Gastrocnemius medialis (tissue), 4 donors: ENCODE measurements around the gene PITX1.

ENCODE experiments used
- POLR2A ChIP-seq, 2 donors: fragments of 450-650 bp; IDR thresholded peaks; one replicate each; pipeline ENCODE4 v1.6.1; 2017; ENCODE audit warnings: antibody characterized with exemption in 2 of 2, mild to moderate bottlenecking in 2 of 2, moderate library complexity in 2 of 2
- TF ChIP-seq, protein P1 (sequence below), 5 experiments: fragments of 450-650 bp in 3 of 5; fragments of 200-600 bp in 2 of 5; sonication (generic) in 2 of 5; IDR thresholded peaks in 4 of 5; conservative IDR thresholded peaks in 1 of 5; 1 replicate in 4 of 5; 2 replicates in 1 of 5; pipeline ENCODE4 v1.5.1; 2016 to 2019; ENCODE audit warnings: antibody characterized with exemption in 5 of 5, mild to moderate bottlenecking in 3 of 5, moderate library complexity in 3 of 5

DNA sequence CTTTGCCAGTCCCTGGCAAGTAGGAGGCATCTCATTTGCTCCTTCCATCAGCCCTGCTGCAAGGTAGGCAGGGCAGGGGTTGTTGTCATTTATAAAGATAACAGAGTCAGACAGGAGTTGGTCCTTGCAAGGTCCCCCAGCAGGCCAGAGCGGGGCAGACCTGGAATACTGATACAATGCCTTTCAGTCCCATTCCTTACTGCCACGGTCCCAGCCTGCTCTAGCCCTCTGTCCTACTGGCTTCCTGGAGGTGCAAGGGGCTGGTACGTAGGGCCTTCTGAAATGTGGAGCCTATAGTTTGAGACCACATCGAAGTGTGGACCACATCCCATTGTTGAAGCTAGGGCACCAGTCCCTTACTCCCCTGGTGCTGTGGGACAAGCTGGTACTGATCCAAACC lies 42.8 kb upstream of the PITX1 start:
- TF ChIP-seq, protein P1, sequence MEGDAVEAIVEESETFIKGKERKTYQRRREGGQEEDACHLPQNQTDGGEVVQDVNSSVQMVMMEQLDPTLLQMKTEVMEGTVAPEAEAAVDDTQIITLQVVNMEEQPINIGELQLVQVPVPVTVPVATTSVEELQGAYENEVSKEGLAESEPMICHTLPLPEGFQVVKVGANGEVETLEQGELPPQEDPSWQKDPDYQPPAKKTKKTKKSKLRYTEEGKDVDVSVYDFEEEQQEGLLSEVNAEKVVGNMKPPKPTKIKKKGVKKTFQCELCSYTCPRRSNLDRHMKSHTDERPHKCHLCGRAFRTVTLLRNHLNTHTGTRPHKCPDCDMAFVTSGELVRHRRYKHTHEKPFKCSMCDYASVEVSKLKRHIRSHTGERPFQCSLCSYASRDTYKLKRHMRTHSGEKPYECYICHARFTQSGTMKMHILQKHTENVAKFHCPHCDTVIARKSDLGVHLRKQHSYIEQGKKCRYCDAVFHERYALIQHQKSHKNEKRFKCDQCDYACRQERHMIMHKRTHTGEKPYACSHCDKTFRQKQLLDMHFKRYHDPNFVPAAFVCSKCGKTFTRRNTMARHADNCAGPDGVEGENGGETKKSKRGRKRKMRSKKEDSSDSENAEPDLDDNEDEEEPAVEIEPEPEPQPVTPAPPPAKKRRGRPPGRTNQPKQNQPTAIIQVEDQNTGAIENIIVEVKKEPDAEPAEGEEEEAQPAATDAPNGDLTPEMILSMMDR (IDR thresholded peaks at IDR 0.05 in 4 of 5, conservative IDR thresholded peaks at IDR 0.05 in 1 of 5), result no peak
- no peak for TF ChIP-seq POLR2A (IDR thresholded peaks at IDR 0.05)
